Nephron progenitor cell (in vitro differentiated cells): ENCODE data around the gene AMPH.

ENCODE experiments used
- DNase-seq: peaks from one replicate; pipeline ENCODE4 v3.0.0; 2021
- H3K27ac Mint-ChIP-seq: 2 replicates; pipeline ENCODE4 v1.8.0; 2021; ENCODE audit warnings: mild to moderate bottlenecking, moderate library complexity, mixed read lengths
- H3K27me3 Mint-ChIP-seq: 2 replicates; pipeline ENCODE4 v1.8.0; 2021; ENCODE audit warnings: mild to moderate bottlenecking, low read depth, mixed read lengths; ENCODE audit not compliant: poor library complexity
- H3K36me3 Mint-ChIP-seq: 2 replicates; pipeline ENCODE4 v1.8.0; 2021; ENCODE audit warnings: low read depth, mixed read lengths
- H3K4me1 Mint-ChIP-seq: 2 replicates; pipeline ENCODE4 v1.8.0; 2021; ENCODE audit warnings: mixed read lengths
- H3K4me3 Mint-ChIP-seq: 2 replicates; pipeline ENCODE4 v1.8.0; 2021; ENCODE audit warnings: mild to moderate bottlenecking, moderate library complexity, mixed read lengths
- H3K9me3 Mint-ChIP-seq: 2 replicates; pipeline ENCODE4 v1.8.0; 2021; ENCODE audit warnings: mild to moderate bottlenecking, moderate library complexity, mixed read lengths
- TF ChIP-seq, protein P1 (sequence below): fragments of 200-600 bp; sonication (generic); IDR thresholded peaks from 2 replicates; pipeline ENCODE4 v1.5.0; 2021; ENCODE audit warnings: antibody characterized with exemption

Gene AMPH

DNA sequence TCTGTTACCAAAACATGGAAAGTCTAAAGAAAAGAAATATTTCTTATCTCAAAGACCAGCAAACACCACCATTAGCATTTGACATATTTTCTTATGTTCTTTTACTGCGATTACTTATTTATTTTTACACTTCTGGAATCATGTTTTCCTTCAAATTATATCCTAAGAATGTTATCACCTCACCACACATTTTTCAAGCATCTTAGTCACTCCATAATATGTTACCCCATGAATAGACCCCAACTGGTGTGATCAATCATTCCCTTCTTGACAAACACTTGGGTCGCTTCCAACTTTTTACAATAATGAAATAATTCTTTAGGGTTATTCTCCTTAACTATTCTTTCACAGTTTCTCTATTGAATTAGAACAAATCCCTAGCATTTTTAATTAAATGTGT lies 67.4 kb downstream of the AMPH start:
- no peak overlapping the region for H3K4me3 Mint-ChIP-seq
- TF ChIP-seq, protein P1, sequence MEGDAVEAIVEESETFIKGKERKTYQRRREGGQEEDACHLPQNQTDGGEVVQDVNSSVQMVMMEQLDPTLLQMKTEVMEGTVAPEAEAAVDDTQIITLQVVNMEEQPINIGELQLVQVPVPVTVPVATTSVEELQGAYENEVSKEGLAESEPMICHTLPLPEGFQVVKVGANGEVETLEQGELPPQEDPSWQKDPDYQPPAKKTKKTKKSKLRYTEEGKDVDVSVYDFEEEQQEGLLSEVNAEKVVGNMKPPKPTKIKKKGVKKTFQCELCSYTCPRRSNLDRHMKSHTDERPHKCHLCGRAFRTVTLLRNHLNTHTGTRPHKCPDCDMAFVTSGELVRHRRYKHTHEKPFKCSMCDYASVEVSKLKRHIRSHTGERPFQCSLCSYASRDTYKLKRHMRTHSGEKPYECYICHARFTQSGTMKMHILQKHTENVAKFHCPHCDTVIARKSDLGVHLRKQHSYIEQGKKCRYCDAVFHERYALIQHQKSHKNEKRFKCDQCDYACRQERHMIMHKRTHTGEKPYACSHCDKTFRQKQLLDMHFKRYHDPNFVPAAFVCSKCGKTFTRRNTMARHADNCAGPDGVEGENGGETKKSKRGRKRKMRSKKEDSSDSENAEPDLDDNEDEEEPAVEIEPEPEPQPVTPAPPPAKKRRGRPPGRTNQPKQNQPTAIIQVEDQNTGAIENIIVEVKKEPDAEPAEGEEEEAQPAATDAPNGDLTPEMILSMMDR: no peak
- H3K4me1 Mint-ChIP-seq: peaks cover 12% of the 10 kb centered on the region
- H3K9me3 Mint-ChIP-seq: peaks cover 3% of the 10 kb centered on the region
- H3K27me3 Mint-ChIP-seq: peaks cover 9% of the 10 kb centered on the region
- no peak overlapping the region for H3K27ac Mint-ChIP-seq
- DNase-seq: no peak
- H3K36me3 Mint-ChIP-seq: no peaks in the 10 kb centered on the region

- Mint-ChIP-seq H3K27ac (no peak overlapping the region), H3K36me3 (no peaks in the 10 kb centered on the region), H3K9me3 (no peaks in the 10 kb centered on the region), H3K4me3 (no peak overlapping the region), H3K27me3 (peaks cover 7% of the 10 kb centered on the region), H3K4me1 (peaks cover 12% of the 10 kb centered on the region)
- no peak for DNase-seq
- TF ChIP-seq, protein P1: no peak
Observed at GRCh38 chr7:38561166-38561565, 70.0 kb downstream of the AMPH start.

DNA sequence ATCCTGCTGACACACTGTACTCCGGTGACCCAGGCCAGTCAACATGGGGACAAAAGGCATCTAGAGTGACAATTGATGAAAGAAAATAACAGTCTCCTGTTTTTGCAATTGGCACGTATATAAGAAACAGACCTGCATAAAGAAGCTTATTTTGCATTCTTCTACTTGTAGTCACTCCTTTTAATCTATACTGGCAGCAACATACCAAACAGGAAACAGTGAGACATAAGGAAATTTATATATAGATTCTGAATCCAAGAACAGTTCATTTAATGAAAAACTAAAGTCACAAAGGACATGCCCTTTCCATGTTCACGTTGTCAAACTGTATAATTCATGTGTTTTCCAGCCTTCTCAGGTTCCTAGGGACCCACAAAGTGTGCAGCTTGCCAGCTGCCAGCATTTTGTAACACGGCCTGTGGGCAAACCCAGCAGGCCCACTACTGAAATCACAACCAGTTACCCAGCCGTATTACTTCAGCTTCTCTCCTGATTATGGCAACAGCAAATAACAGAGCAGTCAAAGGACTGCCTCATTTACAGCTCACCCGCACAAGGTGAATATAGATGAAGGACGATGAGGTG lies 72.3 kb downstream of the AMPH start:
- Mint-ChIP-seq H3K36me3 (no peaks in the 10 kb centered on the region), H3K9me3 (no peaks in the 10 kb centered on the region), H3K27ac (no peak overlapping the region), H3K4me1 (peaks cover 22% of the 10 kb centered on the region), H3K27me3 (peaks cover 3% of the 10 kb centered on the region), H3K4me3 (no peak overlapping the region)
- DNase-seq: no peak
- TF ChIP-seq, protein P1: no peak

GRCh38 chr7:38554586-38554985 lies 76.6 kb downstream of the AMPH start:
- TF ChIP-seq, protein P1: no peak
- Mint-ChIP-seq H3K9me3 (no peaks in the 10 kb centered on the region), H3K4me1 (peaks cover 33% of the 10 kb centered on the region), H3K27me3 (no peaks in the 10 kb centered on the region), H3K27ac (no peak overlapping the region), H3K36me3 (no peaks in the 10 kb centered on the region), H3K4me3 (no peak overlapping the region)
- no peak for DNase-seq

DNA sequence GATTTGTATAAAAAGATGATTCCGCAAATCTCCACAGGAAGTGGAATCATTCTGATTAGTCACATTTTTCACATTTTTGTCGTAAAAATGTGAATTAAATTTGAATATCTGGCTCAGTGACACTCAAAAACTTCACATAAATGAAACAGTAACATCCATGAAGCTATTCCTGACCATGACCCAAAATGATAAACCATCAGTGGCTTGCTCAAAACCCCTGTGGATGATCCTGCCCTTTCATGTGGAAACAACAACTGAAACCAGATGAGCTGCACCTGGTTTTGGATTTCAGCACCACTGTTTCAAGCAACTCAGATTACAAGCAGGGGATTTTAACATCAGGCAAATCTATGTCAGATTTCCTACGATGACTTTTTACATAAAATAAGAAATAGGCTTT lies 80.3 kb downstream of the AMPH start:
- DNase-seq: no peak
- Mint-ChIP-seq H3K9me3 (no peaks in the 10 kb centered on the region), H3K4me1 (peaks cover 33% of the 10 kb centered on the region), H3K4me3 (no peak overlapping the region), H3K27ac (no peak overlapping the region), H3K27me3 (no peaks in the 10 kb centered on the region), H3K36me3 (no peaks in the 10 kb centered on the region)
- TF ChIP-seq, protein P1: no peak

DNA sequence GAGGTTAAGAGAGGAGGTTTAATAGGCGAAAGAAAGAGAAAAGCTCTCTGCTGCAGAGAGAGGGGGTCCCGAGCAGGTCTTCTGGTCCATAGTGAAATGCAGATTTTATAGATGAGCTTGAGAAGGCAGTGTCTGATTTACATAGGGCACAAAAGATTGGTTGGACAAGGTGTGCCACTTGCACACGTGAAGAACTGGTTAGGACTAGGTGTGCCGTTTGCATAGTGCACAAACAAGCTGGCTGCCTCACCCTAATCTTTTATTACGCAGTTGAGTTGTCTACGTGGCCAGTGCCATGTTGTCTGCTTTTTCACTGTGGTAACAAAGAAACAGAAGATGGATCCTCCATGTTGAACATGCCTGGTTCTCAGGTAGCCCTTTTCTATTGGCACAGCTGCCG lies 82.6 kb downstream of the AMPH start:
- DNase-seq: no peak
- H3K27ac Mint-ChIP-seq: no peak overlapping the region
- H3K4me3 Mint-ChIP-seq: no peak overlapping the region
- TF ChIP-seq, protein P1: no peak
- peaks cover 2% of the 10 kb centered on the region for H3K27me3 Mint-ChIP-seq
- no peaks in the 10 kb centered on the region for H3K36me3 Mint-ChIP-seq
- H3K9me3 Mint-ChIP-seq: no peaks in the 10 kb centered on the region
- H3K4me1 Mint-ChIP-seq: peaks cover 21% of the 10 kb centered on the region
